ENCODE results near the gene KLHDC8A. TPM values are rescaled to one million over a fixed set of nuclear protein-coding genes. Genes with fewer than 3 reads are reported as not detected.
A peak's percentile ranks its signal among the peaks of the same experiment; 100 is the strongest.

Gene KLHDC8A
- total and polyA plus RNA-seq, 2 of the 13 experiments (the other 11 are each of a cell fraction or from before 2014, with no cell fraction given) = not detected

GRCh38 chr1:205382990-205383389, 26.3 kb upstream of the KLHDC8A start (continued):
- TF ChIP-seq ZNF121 (CRISPR knock-in tag; IDR thresholded peaks at IDR 0.05) (peak; percentile 96), PITX1 (CRISPR knock-in tag; IDR thresholded peaks at IDR 0.05) (peak; percentile 75)

DNA sequence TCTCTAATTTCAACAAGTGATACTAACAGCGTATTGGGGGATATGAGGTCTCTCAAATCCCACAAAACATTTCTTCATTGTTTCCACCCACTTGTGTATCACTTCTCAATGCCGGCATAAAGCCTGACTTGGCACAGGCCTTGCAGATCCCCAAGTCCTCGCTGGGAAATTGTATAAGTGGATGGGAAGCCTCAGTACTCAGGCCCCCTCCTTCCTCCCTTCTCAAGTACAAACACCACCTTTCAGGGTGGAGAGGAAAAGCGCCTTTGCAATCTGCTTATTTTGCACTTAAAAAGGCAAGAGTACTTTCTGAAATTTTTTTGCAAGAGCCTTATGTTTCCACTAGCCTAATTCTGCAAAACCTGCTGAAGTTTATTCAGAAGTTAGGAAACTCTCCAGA, 25.8 kb upstream of the KLHDC8A start:
- DNase-seq (ENCODE audit: low spot score) (no peak), FAIRE-seq (no peak), ATAC-seq (no peak)
- 0 out of 2 replicates have a peak overlapping the region, but pooled peaks have one; percentile 21 for H3K9ac ChIP-seq (ENCODE audit: insufficient read depth, low read depth, low read length)
- H3K27ac ChIP-seq (ENCODE audit: extremely low read length, insufficient read depth, low read length) = no peak overlapping the region
- H3K27me3 ChIP-seq (ENCODE audit: control insufficient read depth in 1 of 2, insufficient read depth in 2 of 2, low read length in 2 of 2) = peaks cover 0 to 36% of the 10 kb centered on the region in 2 experiments; a peak in 3 of 5 replicates
- no peak overlapping the region for H3K4me2 ChIP-seq (ENCODE audit: low read depth, low read length)
- no peak overlapping the region for H3K4me3 ChIP-seq (replicated peaks in 1 of 3; ENCODE audit: insufficient read depth in 1 of 3, low read depth in 2 of 3, low read length in 3 of 3)
- in situ Hi-C loops (cut with HindIII; ENCODE audit: extremely low pct_ligation_motif_present, low pct_unique_long_range_greater_than_20kb) = no loop called here
- BruUV-seq (replicated peaks) = no TSS peak
- no peaks in the 10 kb centered on the region for H3K79me2 ChIP-seq (ENCODE audit: insufficient read depth, low read length)
- intact Hi-C loops (cut with micrococcal nuclease; ENCODE audit: unreplicated experiment) = no loop called here
- POLR2A ChIA-PET = no interaction called here
- H2AFZ ChIP-seq (ENCODE audit: low read length) = no peak overlapping the region
- H3K9me3 ChIP-seq (ENCODE audit: low read length) = no peaks in the 10 kb centered on the region
- no peaks in the 10 kb centered on the region for H4K20me1 ChIP-seq (ENCODE audit: insufficient read depth, low read length)
- TF ChIP-seq HDAC6 (IDR thresholded peaks at IDR 0.05; ENCODE audit: low read depth, low read length) (no peak), PBX2 (CRISPR knock-in tag; IDR thresholded peaks at IDR 0.05) (no peak), ZNF207 (IDR thresholded peaks at IDR 0.05; ENCODE audit: borderline replicate concordance) (no peak), ZNF749 (CRISPR knock-in tag; IDR thresholded peaks at IDR 0.05; ENCODE audit: borderline replicate concordance) (no peak), ZNF446 (CRISPR knock-in tag; IDR thresholded peaks at IDR 0.05) (no peak), ZNF720 (CRISPR knock-in tag; IDR thresholded peaks at IDR 0.05) (no peak), CREB3 (CRISPR knock-in tag; IDR thresholded peaks at IDR 0.05) (no peak), GATA4 (IDR thresholded peaks at IDR 0.05; ENCODE audit: borderline replicate concordance, low read depth) (no peak), ZBTB20 (CRISPR knock-in tag; IDR thresholded peaks at IDR 0.05; ENCODE audit: borderline replicate concordance, low read depth) (no peak), HHEX (CRISPR knock-in tag; IDR thresholded peaks at IDR 0.05) (no peak), ZNF563 (CRISPR knock-in tag; IDR thresholded peaks at IDR 0.05) (no peak), SP4 (CRISPR knock-in tag; IDR thresholded peaks at IDR 0.05) (no peak), MYPOP (CRISPR knock-in tag; IDR thresholded peaks at IDR 0.05) (no peak), ZNF607 (CRISPR knock-in tag; IDR thresholded peaks at IDR 0.05; ENCODE audit: borderline replicate concordance) (no peak), ZNF639 (CRISPR knock-in tag; conservative IDR thresholded peaks at IDR 0.05) (no peak)
- H3K4me1 ChIP-seq (ENCODE audit: insufficient read depth, low read length) = peaks cover 16% of the 10 kb centered on the region
- CTCF ChIA-PET (ENCODE audit: low intra/inter-chr PET ratio, low total read pairs) = no interaction called here
- H3K36me3 ChIP-seq (replicated peaks in 1 of 2; ENCODE audit: control insufficient read depth in 1 of 2, insufficient read depth in 2 of 2, low read length in 2 of 2) = no peaks in the 10 kb centered on the region
- WGBS (ENCODE audit: low lambda C conversion rate) = 27% methylated on average over 4 of the region's 4 CpGs

Data from HepG2 (cell line).